GM19372 (cell line): ENCODE results near the gene BRI3.

ENCODE experiments used
- ATAC-seq: cut with Tn5 transposase; IDR thresholded peaks from one replicate; pipeline ENCODE4 v1.9.1; 2021; ENCODE audit warnings: mild to moderate bottlenecking, low read depth, moderate library complexity; ENCODE audit not compliant: unreplicated experiment

BRI3 gene

DNA sequence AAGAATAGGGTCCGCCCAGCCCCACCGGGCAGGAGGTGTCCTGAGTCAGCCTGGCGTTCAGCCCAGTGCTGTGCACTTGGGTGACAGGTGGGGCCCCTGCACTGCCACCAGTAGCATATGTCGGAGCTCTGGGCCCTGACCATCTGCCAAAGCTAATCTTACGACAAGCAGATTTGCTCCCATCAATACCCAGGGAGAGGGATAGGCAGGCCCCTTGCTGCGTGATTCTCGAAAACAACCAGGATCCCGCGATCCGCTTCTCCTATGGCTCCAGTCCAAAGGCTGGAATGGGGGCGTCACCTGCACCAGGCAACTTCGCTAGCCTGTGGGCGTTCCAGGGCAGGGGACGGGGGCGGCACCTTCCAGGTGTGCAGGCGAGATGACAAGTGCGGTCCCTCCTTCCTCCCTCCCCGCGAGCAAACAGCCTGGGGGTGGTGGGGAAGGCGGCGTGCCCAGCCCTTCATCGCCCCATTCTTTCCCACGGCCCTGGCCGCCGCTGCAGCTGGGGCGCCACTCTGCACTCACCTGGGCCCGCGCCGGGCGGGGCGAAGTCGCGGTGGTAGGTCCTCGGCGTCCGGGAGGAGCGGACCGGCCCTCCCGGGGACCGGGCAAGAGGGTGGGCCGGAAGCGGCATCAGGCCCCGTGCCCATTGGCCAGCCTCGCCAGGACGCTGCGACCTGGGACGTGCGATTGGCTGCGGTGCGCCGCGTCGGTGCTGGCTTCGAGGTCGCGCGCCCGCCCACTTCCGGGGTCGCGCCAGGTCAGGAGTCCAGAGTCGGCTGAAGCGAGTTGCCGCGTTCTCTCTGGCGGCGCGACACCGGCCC, 29.7 kb upstream of the BRI3 start, which contains the start of gene TECPR1:
Gene TECPR1, minus strand, starts transcription at position 632 of the 824 bp plus-strand sequence. CDS start 6,086 bp downstream, outside the sequence.
- ATAC-seq = peak; percentile 96

DNA sequence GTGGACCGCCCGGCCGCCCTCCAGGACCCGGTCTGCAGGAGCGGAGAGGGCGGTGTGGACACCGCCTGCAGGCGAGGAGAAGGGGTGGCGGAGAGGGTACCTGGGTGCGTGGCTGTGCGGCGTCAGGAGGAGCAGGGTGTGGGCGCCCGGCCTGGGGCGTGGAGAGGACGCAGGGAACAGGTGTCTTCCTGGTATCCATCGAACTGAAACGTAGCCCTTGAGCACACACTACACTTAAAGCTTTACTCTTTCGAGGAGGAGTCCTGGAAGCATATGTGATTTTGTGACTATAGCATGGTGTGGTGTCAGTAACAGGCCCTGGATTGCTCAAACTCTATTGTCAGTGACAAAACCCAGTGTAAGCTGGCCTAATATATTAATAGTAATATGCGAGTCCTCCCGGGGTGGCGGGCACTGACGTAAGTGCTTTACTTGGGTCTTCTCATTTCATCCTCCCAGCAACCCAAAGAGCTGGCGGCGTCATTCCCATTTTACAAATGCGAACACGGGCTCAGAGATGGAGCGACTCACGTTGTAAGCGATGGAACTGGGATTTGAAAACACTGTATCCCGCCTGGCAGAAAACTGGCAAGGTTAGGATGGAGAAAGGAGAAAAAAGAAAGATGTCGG, 28.9 kb upstream of the BRI3 start:
- ATAC-seq = no peak

DNA sequence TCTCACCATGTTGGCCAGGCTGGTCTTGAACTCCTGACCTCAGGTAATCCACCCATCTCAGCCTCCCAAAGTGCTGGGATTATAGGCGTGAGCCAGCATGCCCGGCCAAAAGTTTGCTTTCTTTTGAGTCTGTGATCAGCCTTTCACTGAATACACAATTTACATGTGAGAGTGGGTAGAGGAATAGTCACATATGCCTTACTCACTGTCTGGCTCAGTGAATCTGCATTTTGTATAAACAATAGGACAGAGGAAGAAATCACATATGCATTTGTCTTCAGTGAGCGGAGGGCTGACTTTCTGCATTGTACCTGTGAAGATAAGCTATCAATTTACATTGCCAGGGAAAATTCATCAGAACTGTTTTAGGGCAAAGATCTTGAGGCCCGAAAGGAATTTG, 27.0 kb upstream of the BRI3 start:
- no peak for ATAC-seq

DNA sequence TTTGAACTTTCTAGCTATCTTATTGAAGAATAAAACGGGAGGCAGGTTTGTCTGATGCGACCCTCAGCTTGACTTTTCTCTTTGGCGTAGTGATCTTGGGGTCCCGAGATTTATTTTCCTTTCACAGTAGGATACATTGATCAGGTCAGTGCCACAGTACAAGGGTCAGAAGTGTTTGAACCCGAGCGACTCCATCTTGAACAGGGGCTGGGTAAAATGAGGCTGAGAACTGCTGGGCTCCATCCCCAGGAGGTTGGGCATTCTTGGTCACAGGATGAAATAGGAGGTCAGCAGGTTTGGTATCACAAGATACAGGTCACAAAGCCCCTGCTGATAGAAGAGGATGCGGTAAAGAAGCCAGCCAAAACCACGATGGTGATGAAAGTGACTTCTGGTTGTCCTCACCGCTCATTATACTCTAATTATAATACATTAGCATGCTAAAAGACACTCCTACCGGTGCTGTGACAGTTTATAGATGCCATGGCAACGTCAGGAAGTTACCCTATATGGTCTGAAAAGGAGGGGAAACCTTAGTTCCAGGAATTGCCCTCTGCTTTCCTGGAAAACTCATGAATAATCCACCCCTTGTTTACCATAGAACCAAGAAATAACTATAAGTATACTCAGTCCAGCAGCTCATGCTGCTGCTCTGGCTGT, 26.4 kb upstream of the BRI3 start:
- ATAC-seq = no peak

DNA sequence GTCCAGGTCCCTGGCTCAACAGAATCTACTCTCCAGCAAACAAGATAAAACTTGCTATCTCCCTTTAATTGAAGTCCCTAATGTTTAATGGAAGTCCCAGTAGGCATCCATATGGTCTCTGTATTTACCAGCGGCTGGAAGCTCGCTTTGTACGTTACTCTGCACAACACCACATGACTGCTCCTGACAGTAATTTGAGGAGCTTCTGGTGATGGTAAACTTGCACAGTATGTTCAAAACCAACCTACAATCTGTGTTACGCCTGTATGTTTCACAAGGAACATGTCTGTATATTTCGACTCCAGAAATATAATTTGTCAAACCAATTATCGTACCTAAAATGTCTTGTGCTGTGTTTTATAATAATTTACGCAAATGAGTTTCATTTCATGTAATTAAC, 25.1 kb upstream of the BRI3 start:
- no peak for ATAC-seq

DNA sequence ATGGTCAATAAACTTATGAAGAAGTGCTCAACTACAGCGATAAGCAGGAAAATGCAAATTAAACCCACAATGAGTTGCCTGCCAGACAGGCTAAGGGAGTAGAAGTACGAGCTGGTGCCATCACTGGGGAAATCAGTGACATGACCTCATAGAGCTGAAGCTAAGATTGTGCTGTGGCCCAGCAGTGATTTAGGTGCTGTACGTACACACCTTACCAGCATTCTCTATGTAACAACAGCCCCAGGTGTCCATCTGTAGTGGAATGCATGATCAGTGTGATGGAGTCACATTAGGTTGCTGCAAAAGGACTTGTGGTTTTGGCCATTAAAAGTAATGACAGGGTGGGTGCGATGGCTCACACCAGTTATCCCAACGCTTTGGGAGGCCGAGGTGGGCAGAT, 23.8 kb upstream of the BRI3 start:
- no peak for ATAC-seq

DNA sequence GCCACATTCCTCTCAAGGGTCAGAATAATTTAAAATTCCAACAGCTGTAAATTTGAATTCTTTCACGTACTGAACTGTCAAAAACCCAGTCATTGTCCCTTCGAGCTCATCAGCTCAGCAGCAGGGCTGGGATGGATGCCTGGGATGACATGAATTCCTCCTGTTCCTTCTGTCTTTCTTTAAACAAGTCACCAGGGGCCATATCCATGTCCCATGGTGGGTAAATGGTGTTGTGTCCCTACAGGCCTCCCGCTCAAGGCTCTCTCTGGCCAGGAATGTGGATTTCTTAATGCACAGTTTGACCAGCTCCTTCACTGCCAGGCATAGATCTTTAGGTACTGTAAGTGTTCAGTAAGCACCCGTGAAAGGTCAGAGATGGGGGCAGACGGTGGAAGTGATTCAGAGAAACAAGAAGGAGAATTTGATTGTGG, 15.6 kb upstream of the BRI3 start:
- ATAC-seq = no peak

DNA sequence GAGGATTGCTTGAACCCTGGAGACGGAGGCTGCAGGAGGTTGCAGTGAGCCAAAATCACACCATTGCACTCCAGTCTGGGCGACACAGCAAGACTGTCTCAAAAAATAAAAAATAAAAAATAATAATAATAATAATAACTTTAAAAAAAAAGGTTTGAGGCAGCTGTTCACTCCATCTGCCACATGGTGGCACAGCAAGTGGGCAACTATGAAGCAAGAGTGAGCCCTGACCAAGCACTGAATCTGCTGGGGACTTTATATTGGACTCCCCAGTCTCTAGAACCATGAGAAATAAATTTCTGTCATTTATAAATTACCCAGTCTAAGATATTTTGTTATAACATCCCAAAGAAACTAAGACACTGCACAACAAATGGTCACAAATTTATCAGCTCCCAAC, 14.6 kb upstream of the BRI3 start:
- ATAC-seq = no peak

DNA sequence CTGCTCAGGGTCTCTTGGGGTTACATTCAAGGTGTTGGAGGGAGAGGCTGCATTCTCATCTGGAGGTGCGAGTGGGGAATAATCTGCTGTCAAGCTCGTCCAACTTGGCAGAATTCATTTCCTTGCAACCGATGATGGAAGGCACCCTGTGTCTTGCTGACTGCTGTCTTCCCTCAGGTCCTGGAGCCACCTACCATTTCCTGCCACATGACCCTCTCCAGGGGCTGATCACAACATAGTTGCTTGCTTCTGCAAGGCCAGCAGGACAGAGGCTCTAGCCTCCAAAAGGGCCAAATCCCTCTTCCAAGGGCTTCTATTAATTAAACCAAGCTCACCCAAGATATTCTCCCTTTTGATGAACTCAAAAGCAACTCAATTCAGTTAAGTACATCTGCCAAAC, 14.2 kb upstream of the BRI3 start:
- no peak for ATAC-seq

DNA sequence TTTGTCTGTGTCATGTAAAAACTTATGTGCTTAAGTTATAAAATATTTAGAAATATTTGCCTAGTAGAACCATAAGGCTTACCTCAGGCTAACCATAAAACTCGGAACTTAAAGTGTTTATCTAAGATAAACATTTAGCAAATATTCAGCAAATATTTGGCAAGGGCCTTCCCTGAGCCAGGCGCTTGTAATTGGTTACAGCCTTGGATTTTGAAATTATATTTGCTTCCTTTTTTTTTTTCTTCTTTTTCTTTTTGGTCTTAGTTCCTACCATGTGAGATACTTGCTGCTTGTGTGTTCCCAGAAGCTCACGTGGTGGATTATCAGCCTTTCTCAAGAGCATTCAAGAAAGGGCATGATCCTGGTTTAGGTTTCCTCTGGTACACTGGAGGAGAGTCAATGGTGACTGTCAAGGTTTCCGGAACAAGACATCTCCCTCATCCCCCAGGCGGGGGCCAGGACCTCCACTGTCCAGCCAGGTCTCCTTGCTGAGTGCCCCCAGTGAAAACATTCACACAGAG, 5.2 kb upstream of the BRI3 start:
- ATAC-seq = no peak

DNA sequence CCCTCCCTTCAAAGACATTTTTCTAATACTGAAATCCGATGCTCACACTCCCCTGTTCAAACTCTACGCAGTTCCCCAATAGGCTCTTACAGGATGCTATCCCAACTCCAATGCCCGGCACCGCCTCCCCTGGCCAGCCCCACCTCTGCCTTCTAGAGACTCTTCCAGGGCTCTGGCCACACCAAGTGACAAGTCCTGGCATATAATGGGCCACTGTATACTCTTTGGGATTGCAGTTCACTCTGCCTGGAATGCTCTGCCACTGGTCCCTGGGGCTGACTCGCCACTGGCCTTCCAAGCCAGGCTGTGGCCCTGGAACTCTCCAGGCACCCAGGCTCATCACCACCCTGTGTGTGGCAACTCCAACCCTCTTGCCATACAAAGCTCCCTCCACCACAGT, 3.1 kb upstream of the BRI3 start:
- no peak for ATAC-seq

DNA sequence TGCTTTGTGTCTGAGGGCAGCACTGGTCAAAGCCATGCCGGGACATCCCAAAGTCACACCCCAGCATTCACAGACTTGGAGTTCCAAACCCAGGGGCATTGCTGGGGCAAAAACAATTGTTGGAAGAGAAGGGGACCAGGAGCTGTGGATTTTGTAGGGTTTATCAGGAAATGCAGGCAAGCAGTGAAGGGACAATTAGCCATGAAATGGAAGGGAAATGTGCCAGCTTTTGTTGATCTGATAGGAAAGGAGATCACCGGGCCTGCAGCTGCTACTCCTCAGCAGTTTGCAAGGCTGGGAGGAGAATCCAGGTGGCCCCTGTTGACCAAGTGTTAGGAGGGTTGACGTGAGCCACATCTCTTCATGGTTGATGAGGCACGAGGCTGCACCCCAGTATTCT, 2.5 kb upstream of the BRI3 start:
- ATAC-seq = no peak

DNA sequence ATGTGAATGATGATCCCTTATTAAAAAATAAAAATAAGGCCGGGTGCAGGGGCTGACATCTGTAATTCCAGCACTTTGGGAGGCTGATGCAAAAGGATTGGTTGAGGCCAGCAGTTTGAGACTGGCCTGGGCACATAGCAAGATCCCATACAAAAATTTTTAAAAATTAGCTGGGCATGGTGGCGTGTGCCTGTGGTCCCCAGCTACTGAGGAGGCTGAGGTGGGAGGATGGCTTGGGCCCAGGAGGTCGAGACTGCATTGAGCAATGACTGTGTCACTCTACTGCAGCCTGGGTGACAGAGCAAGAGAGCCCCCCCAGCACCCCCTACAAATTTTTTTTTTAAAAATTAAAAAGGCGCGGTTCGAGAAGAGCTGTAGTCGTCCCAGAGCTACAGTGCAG, 1.2 kb upstream of the BRI3 start:
- no peak for ATAC-seq

DNA sequence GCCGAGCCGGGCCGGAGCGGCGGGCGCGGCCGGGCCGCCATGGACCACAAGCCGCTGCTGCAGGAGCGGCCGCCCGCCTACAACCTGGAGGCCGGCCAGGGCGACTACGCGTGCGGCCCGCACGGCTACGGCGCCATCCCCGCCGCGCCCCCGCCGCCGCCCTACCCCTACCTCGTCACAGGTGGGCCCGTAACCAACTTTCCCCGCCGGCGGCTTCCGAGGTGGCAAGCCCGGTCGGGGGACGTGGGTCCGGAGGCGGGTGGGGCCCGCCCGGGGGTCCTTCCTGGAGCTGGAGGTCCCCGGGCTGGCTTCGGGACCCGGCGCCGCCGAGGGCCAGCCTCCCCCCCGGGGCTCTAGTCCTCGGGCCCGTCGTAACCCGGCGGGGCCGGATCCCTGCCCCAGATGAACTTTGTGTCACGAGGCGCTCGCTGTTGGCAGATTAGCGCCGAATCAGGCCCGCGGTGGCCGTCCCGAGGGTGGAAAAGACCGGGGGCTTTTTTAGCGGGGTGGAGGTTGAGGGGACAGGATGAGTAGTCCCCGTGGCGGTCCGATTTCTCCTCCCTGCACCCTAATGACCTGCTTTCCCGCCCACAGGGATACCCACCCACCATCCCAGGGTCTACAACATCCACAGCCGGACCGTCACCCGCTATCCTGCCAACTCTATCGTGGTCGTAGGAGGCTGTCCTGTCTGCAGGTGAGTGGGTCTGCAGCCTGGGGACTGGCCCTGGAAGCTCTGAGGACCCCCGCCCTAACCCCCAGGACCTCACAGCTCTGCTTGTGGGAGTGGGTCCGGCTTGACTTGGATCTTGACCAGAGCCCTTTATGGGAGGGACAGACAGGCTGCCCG, 496 bp downstream of the BRI3 start:
- peak; percentile 37 for ATAC-seq

DNA sequence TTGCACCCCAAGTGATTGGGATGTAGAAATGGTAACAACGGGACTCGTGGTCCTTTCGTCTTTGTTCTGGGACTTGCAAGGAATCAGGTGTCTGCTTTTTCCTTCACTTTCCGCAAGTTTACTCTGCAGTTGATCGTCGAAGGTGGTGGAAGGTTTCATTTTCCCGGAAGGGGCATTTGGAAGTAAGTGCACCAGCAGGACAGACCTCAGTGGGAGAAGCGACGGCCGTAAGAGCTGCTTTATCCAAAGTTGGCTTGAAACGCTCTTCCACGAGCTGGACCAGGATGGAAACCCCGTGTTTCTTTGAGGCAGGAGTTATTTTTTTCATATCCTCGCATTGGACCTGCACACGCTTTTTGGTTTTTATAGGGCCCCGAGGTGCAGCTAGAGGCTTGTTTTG, 1.2 kb downstream of the BRI3 start:
- ATAC-seq = no peak

DNA sequence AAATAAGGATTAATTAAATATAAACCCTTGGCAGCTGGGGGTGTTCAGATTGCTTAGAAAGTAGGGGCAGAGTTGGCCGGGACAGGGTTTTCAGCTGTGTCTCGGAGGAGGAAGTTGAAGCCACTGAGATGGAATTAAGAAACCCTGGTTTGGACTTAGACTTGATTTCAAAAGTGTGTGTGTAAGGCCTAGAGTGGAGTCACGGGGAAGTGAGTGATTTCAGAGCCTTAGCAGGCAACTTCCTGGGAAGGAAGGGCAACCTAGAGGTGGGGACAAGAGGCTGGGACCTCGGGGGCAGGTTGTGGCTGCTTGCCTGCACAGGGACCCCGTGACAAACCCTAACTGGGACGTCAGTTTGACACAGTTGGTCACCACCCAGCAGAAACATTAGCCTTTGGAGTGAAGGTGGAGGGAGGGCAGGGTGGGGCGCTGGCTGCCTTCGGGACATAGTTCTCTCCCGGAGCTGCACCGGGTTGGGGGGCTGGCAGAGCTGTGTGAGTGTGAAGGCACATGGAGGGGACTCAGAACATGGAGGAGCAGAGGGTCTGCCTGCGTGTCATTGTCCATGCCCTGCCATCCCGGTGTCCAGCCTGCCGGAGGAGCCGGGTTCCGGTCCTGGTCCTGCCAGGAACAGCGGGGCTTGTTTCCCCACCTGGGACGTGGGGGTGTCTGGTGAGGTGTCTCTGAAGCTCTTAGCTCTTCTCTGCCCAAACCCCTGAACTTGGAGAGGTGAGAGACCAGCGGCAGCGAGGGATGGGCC, 1.8 kb downstream of the BRI3 start:
- no peak for ATAC-seq

DNA sequence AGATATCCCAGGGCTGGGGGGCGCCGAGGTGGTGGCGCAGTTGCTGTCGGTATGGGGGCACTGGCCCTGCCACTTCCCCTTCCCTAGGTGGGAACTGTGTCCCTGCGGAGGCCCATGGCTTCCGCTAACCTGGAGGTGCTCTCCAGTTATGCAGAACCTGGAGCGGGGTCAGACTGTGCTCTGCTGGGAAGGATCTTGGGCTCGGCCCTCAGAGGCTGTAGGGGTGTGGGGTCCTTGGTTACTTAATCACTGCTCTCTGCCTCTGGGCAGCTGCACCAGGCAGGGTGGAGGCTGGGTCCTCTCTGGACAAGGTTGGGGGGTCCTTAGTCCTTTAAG, 2.4 kb downstream of the BRI3 start:
- no peak for ATAC-seq

DNA sequence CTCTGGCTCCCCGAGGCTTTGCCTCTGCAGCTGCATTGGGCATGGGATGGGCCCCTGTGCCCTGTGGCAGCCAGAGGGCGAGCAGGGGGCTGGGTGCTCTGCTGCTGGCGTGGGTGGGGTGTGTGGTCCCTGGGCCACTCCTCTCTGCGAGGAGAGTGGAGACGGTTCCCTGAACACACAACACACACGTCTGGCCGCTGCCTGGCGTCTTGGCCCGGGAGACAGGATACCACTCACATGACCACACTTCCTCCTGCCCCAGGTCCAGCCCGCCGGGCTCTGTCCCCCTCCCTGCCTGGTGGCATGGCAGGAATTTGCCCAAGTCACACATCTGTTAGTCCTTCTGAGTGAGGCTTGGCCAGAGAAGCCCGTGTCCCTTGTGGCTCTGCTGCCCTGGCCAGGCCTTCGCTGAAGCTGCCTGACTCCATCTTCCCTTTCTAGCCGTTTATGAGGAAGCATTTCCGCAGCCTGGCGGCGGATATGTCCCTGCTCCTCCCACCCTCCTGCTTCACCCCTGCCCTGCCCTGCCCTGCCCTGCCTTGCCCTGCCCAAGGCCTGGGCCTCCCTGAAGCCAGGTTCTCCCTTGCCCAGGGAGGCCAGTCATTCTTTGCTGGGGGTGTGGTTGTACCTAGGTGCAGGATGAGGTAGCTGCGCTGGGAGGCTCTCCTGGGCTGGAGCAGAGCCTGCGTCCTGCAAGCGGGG, 3.0 kb downstream of the BRI3 start:
- no peak for ATAC-seq
